ENCODE results near the gene NT5C2.

NT5C2 gene

GRCh38 chr10:103049237-103049636 lies 143.8 kb downstream of the NT5C2 start:
- no peaks in the 10 kb centered on the region for H3K9me3 Mint-ChIP-seq
- no peak overlapping the region for H3K4me3 Mint-ChIP-seq
- H3K4me1 Mint-ChIP-seq (ENCODE audit: low read depth), result peaks cover 15% of the 10 kb centered on the region

DNA sequence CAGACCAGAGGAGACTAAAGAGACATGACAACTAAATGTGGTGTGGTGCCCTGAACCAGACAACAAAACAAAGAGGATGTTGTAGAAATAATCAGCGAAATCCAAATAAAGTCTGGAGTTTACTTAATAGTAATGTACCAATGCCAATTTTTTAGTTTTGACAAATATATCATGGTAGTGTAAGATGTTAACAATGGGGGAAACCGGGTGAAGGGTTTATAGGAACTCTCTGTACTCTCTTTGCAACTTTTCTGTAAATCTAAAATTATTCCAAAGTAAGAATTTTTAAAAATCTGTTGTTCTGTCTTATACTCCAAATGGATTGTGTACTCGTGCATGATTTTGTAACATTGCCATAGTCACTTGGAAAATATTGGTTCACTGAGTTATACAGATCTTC lies 145.7 kb downstream of the NT5C2 start:
- H3K36me3 Mint-ChIP-seq (ENCODE audit: low read depth), result peaks cover 3% of the 10 kb centered on the region
- no peak for DNase-seq (ENCODE audit: low spot score)
- H3K4me3 Mint-ChIP-seq, result no peak overlapping the region
- no peak overlapping the region for H3K27ac Mint-ChIP-seq
- peaks cover 4% of the 10 kb centered on the region for H3K4me1 Mint-ChIP-seq (ENCODE audit: low read depth)
- H3K9me3 Mint-ChIP-seq, result no peaks in the 10 kb centered on the region
- H3K27me3 Mint-ChIP-seq (ENCODE audit: low read depth), result no peaks in the 10 kb centered on the region

More at GRCh38 chr10:103049237-103049636, 143.8 kb downstream of the NT5C2 start:
- H3K27ac Mint-ChIP-seq, result no peak overlapping the region
- DNase-seq (ENCODE audit: low spot score), result no peak
- H3K27me3 Mint-ChIP-seq (ENCODE audit: low read depth), result no peaks in the 10 kb centered on the region
- H3K36me3 Mint-ChIP-seq (ENCODE audit: low read depth), result peaks cover 3% of the 10 kb centered on the region

- peaks cover 3% of the 10 kb centered on the region for H3K36me3 Mint-ChIP-seq (ENCODE audit: low read depth)
- peaks cover 4% of the 10 kb centered on the region for H3K4me1 Mint-ChIP-seq (ENCODE audit: low read depth)
- no peaks in the 10 kb centered on the region for H3K9me3 Mint-ChIP-seq
- no peak for DNase-seq (ENCODE audit: low spot score)
- H3K4me3 Mint-ChIP-seq, result no peak overlapping the region
- no peaks in the 10 kb centered on the region for H3K27me3 Mint-ChIP-seq (ENCODE audit: low read depth)
- H3K27ac Mint-ChIP-seq, result no peak overlapping the region
Observed at GRCh38 chr10:103045961-103046360, 147.1 kb downstream of the NT5C2 start.

GRCh38 chr10:103044942-103045489 lies 148.1 kb downstream of the NT5C2 start:
- no peaks in the 10 kb centered on the region for H3K4me1 Mint-ChIP-seq (ENCODE audit: low read depth)
- no peaks in the 10 kb centered on the region for H3K27me3 Mint-ChIP-seq (ENCODE audit: low read depth)
- H3K36me3 Mint-ChIP-seq (ENCODE audit: low read depth), result no peaks in the 10 kb centered on the region
- no peak for DNase-seq (ENCODE audit: low spot score)
- no peak overlapping the region for H3K4me3 Mint-ChIP-seq
- H3K27ac Mint-ChIP-seq, result no peak overlapping the region
- no peaks in the 10 kb centered on the region for H3K9me3 Mint-ChIP-seq

- H3K36me3 Mint-ChIP-seq (ENCODE audit: low read depth), result no peaks in the 10 kb centered on the region
- H3K9me3 Mint-ChIP-seq, result no peaks in the 10 kb centered on the region
- DNase-seq (ENCODE audit: low spot score), result no peak
- H3K4me3 Mint-ChIP-seq, result no peak overlapping the region
- H3K27me3 Mint-ChIP-seq (ENCODE audit: low read depth), result no peaks in the 10 kb centered on the region
- no peaks in the 10 kb centered on the region for H3K4me1 Mint-ChIP-seq (ENCODE audit: low read depth)
- H3K27ac Mint-ChIP-seq, result no peak overlapping the region
Observed at GRCh38 chr10:103042908-103043307, 150.2 kb downstream of the NT5C2 start.

DNA sequence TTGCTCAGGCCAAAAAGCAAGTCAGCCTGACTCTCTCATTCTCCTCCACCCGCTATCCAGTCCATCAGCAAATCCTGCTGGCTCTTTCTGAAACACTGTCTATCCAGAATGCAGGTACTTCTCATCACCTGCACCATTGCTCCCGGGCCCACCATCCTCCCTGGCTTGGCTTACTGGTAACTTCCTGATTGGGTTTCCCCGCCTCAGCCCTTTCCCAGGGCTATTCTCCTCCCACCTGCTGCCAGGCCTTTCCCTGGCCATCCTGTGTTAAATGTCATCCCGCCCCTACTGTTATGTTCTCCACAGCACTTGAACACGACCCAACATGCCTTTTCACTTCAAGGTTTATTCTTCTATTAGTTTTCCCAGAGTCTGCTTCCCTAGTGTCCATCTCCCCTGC lies 150.9 kb downstream of the NT5C2 start:
- H3K4me3 Mint-ChIP-seq, result no peak overlapping the region
- no peak overlapping the region for H3K27ac Mint-ChIP-seq
- no peaks in the 10 kb centered on the region for H3K27me3 Mint-ChIP-seq (ENCODE audit: low read depth)
- H3K9me3 Mint-ChIP-seq, result no peaks in the 10 kb centered on the region
- H3K4me1 Mint-ChIP-seq (ENCODE audit: low read depth), result no peaks in the 10 kb centered on the region
- no peaks in the 10 kb centered on the region for H3K36me3 Mint-ChIP-seq (ENCODE audit: low read depth)
- DNase-seq (ENCODE audit: low spot score), result no peak

DNA sequence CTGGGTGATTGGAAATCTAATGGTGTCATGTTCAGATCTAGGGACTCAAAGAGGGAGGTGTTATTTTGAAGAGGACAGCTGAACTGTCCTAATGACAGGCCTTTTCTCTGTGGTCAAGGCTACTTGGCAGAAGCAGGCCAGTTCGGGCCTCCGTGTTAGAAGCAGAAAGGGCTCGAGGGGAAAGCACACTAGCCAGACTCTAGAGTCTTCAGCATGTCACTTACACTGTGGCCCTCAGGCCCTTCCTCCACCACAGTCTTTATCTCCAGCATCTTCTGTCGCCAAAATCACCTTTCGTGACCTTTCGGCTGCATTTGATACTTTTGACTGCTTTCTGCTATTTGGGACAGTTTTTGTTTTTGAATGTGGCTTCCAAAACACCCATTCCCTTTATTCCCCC lies 151.7 kb downstream of the NT5C2 start:
- no peak overlapping the region for H3K4me3 Mint-ChIP-seq
- H3K27ac Mint-ChIP-seq, result no peak overlapping the region
- H3K9me3 Mint-ChIP-seq, result no peaks in the 10 kb centered on the region
- DNase-seq (ENCODE audit: low spot score), result no peak
- no peaks in the 10 kb centered on the region for H3K27me3 Mint-ChIP-seq (ENCODE audit: low read depth)
- no peaks in the 10 kb centered on the region for H3K4me1 Mint-ChIP-seq (ENCODE audit: low read depth)
- no peaks in the 10 kb centered on the region for H3K36me3 Mint-ChIP-seq (ENCODE audit: low read depth)

DNA sequence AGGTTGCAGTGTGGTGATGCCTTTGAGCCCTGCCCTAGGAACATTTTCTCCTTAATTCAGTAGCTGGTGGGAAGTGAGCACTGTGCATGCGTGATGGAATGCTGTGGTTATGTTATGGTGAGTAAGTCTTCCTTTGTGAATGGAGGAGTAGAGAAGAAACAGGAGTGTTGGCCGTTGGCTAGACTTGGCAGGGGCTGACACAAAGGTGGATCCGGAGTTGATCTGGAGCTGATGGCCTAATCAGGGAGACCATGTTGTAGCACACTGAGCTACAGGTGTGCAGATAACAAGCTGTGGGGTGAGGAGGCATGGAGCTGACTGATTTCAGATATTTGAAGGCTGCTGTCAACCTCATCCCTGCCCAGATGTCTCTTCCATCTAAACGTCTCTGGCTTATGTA lies 152.7 kb downstream of the NT5C2 start:
- no peak for DNase-seq (ENCODE audit: low spot score)
- Mint-ChIP-seq H3K27ac (no peak overlapping the region), H3K4me1 (ENCODE audit: low read depth) (no peaks in the 10 kb centered on the region), H3K9me3 (no peaks in the 10 kb centered on the region), H3K4me3 (no peak overlapping the region), H3K27me3 (ENCODE audit: low read depth) (no peaks in the 10 kb centered on the region), H3K36me3 (ENCODE audit: low read depth) (no peaks in the 10 kb centered on the region)

DNA sequence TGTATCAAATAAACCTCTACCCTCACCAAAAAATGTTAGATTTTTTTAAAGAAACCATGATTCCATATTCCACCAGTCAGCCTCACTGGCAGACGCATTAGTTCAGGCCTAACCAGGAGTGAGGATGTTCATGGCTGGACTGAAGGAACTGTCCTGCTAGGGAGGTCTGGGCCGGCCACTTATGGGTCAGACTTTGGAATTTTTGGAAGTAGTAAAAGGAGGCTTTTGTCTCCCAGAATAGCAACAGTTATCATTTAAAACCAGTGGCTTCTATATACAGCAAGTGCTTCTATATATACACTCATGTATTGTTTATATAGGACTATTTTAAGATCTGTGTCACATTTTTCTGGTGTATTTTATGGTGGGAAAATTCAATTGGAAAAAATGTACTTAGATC lies 154.5 kb downstream of the NT5C2 start:
- H3K4me1 Mint-ChIP-seq (ENCODE audit: low read depth), result no peaks in the 10 kb centered on the region
- no peaks in the 10 kb centered on the region for H3K36me3 Mint-ChIP-seq (ENCODE audit: low read depth)
- H3K27me3 Mint-ChIP-seq (ENCODE audit: low read depth), result no peaks in the 10 kb centered on the region

More for the DNA sequence above, 154.5 kb downstream of the NT5C2 start:
- H3K4me3 Mint-ChIP-seq, result no peak overlapping the region
- no peak overlapping the region for H3K27ac Mint-ChIP-seq
- H3K9me3 Mint-ChIP-seq, result no peaks in the 10 kb centered on the region
- DNase-seq (ENCODE audit: low spot score), result no peak
